H1 (cell line): ENCODE results near the gene SLC17A8. TPM values are rescaled to one million over a fixed set of nuclear protein-coding genes. Genes with fewer than 3 reads are reported as not detected.

ENCODE experiments used
- CTCF ChIA-PET: fragments of 300-600 bp; sonication (Branson Sonifier 250); formaldehyde crosslinking; loops from one replicate; lab custom pipeline; 2021; ENCODE audit not compliant: partially characterized antibody; lab: Charles Lee
- POLR2A ChIA-PET: fragments of 300-600 bp; sonication (Branson Sonifier 250); formaldehyde crosslinking; loops from one replicate; lab custom pipeline; 2021; ENCODE audit warnings: inconsistent platforms; ENCODE audit not compliant: partially characterized antibody; lab: Charles Lee
- DNase-seq, 2 experiments: peaks; one replicate each; pipeline versions ENCODE4 v3.0.0 to v3.0.0-alpha.2; 2010 to 2022; ENCODE audit warnings: low spot score in 2 of 2, low read depth in 1 of 2, mixed read lengths in 1 of 2
- FAIRE-seq: peaks from 2 replicates; lab custom pipeline; 2011; peaks lifted over from hg19 to GRCh38; lab: Jason Lieb, UNC
- H2AFZ ChIP-seq: 2 replicates; pipeline ENCODE4 v1.8.1; 2012; ENCODE audit warnings: low read length, inconsistent platforms
- H2AK5ac ChIP-seq: 2 replicates; pipeline ENCODE4 v1.6.1; 2013; ENCODE audit warnings: low read depth, low read length
- H2BK120ac ChIP-seq: replicated peaks from 2 replicates; pipeline ENCODE3; 2013; ENCODE audit warnings: low read depth, low read length, inconsistent platforms
- H2BK12ac ChIP-seq: 2 replicates; pipeline ENCODE4 v1.6.1; 2013; ENCODE audit warnings: low read depth, low read length
- H2BK15ac ChIP-seq: 2 replicates; pipeline ENCODE4 v1.6.1; 2013; ENCODE audit warnings: low read length
- H2BK20ac ChIP-seq: 2 replicates; pipeline ENCODE4 v1.6.1; 2013; ENCODE audit warnings: low read length
- H2BK5ac ChIP-seq: 2 replicates; pipeline ENCODE4 v1.6.1; 2013; ENCODE audit warnings: low read depth, low read length
- H3K14ac ChIP-seq: 2 replicates; pipeline ENCODE4 v1.6.1; 2013; ENCODE audit warnings: inconsistent platforms; ENCODE audit not compliant: insufficient read length
- H3K18ac ChIP-seq: 2 replicates; pipeline ENCODE4 v1.6.1; 2013; ENCODE audit warnings: low read length; ENCODE audit errors: extremely low read depth
- H3K23ac ChIP-seq: 2 replicates; pipeline ENCODE4 v1.6.1; 2013; ENCODE audit warnings: inconsistent platforms; ENCODE audit not compliant: insufficient read length
- H3K23me2 ChIP-seq: 2 replicates; pipeline ENCODE4 v1.6.1; 2013; ENCODE audit warnings: low read depth, low read length
- H3K27ac ChIP-seq: 2 replicates; pipeline ENCODE4 v1.6.1; 2011; ENCODE audit warnings: low read depth, low read length, inconsistent platforms
- H3K27me3 ChIP-seq, 4 experiments: replicated peaks in 1 of 4; 1 replicate in 1 of 4; 2 replicates in 3 of 4; pipeline versions ENCODE4 v1.6.1 to v1.8.1; 2011 to 2013; ENCODE audit warnings: low read length in 3 of 4, mild to moderate bottlenecking in 3 of 4, inconsistent platforms in 2 of 4, mixed read lengths in 2 of 4, moderate library complexity in 1 of 4; ENCODE audit not compliant: control insufficient read depth in 3 of 4, insufficient read depth in 3 of 4; ENCODE audit errors: extremely low read depth in 1 of 4
- H3K36me3 ChIP-seq, 4 experiments: 2 replicates each; pipeline versions ENCODE4 v1.6.1 to v1.8.1; 2011 to 2013; ENCODE audit warnings: mild to moderate bottlenecking in 4 of 4, low read length in 3 of 4, moderate library complexity in 2 of 4, control low read depth in 1 of 4, inconsistent platforms in 1 of 4; ENCODE audit not compliant: insufficient read depth in 4 of 4, control insufficient read depth in 2 of 4
- H3K4ac ChIP-seq: replicated peaks from 2 replicates; pipeline ENCODE3; 2013; ENCODE audit warnings: low read length, low read depth, mixed read lengths, inconsistent platforms; ENCODE audit not compliant: insufficient read length
- H3K4me1 ChIP-seq, 4 experiments: replicated peaks in 1 of 4; 1 replicate in 1 of 4; 2 replicates in 3 of 4; pipeline versions ENCODE4 v1.6.1 to v1.8.1; 2011 to 2013; ENCODE audit warnings: low read length in 3 of 4, inconsistent platforms in 2 of 4, mixed read lengths in 1 of 4; ENCODE audit not compliant: insufficient read depth in 4 of 4, control insufficient read depth in 3 of 4
- H3K4me2 ChIP-seq, 2 experiments: 2 replicates each; pipeline versions ENCODE4 v1.6.1 to v1.8.1; 2011 to 2013; ENCODE audit warnings: low read depth in 2 of 2, low read length in 2 of 2, control low read depth in 1 of 2, inconsistent platforms in 1 of 2, mild to moderate bottlenecking in 1 of 2; ENCODE audit not compliant: insufficient read depth in 1 of 2
- H3K4me3 ChIP-seq, 4 experiments: fragments of 200-600, 300-600 bp in 1 of 4; sonication (generic), shearing (Covaris generic), sonication (Bioruptor Twin) in 1 of 4; 2 replicates each; pipeline versions ENCODE4 v1.5.1 to v1.8.1; 2011 to 2016; ENCODE audit warnings: low read length in 4 of 4, low read depth in 3 of 4, control low read depth in 2 of 4, inconsistent platforms in 2 of 4, mild to moderate bottlenecking in 2 of 4, mixed read lengths in 1 of 4, moderate library complexity in 1 of 4; ENCODE audit not compliant: insufficient read depth in 2 of 4; ENCODE audit errors: extremely low read depth in 1 of 4
- H3K56ac ChIP-seq: replicated peaks from 2 replicates; pipeline ENCODE3; 2013; ENCODE audit warnings: low read depth, mild to moderate bottlenecking, mixed read lengths, low read length, inconsistent platforms; ENCODE audit not compliant: insufficient read length
- H3K79me1 ChIP-seq: 2 replicates; pipeline ENCODE4 v1.6.1; 2013; ENCODE audit warnings: low read depth, low read length, control low read depth
- H3K79me2 ChIP-seq, 2 experiments: 2 replicates each; pipeline versions ENCODE4 v1.6.1 to v1.8.1; 2012 to 2013; ENCODE audit warnings: low read length in 2 of 2, mild to moderate bottlenecking in 2 of 2, inconsistent platforms in 1 of 2; ENCODE audit not compliant: insufficient read depth in 2 of 2, control insufficient read depth in 1 of 2
- H3K9ac ChIP-seq, 4 experiments: replicated peaks in 1 of 4; 1 replicate in 1 of 4; 2 replicates in 3 of 4; pipeline versions ENCODE4 v1.6.1 to v1.8.1; 2011 to 2013; ENCODE audit warnings: low read depth in 3 of 4, low read length in 3 of 4, control low read depth in 2 of 4, mild to moderate bottlenecking in 2 of 4, moderate library complexity in 2 of 4, inconsistent platforms in 1 of 4; ENCODE audit errors: extremely low read depth in 1 of 4
- H3K9me3 ChIP-seq, 2 experiments: 2 replicates each; pipeline versions ENCODE4 v1.6.1 to v1.8.1; 2012 to 2013; ENCODE audit warnings: mild to moderate bottlenecking in 2 of 2, moderate library complexity in 2 of 2, control low read depth in 1 of 2, inconsistent platforms in 1 of 2, low read depth in 1 of 2, low read length in 1 of 2, mixed read lengths in 1 of 2; ENCODE audit not compliant: insufficient read depth in 2 of 2
- H4K20me1 ChIP-seq, 2 experiments: replicated peaks in 1 of 2; 2 replicates each; pipeline versions ENCODE3 to v1.8.1; 2011 to 2013; ENCODE audit warnings: inconsistent platforms in 2 of 2, low read length in 2 of 2, mild to moderate bottlenecking in 1 of 2; ENCODE audit not compliant: insufficient read depth in 2 of 2, control insufficient read depth in 1 of 2
- H4K5ac ChIP-seq: 2 replicates; pipeline ENCODE4 v1.6.1; 2013; ENCODE audit warnings: low read length, low read depth, mixed read lengths, inconsistent platforms; ENCODE audit not compliant: insufficient read length
- H4K8ac ChIP-seq: 2 replicates; pipeline ENCODE4 v1.8.0; 2013; ENCODE audit warnings: mild to moderate bottlenecking, moderate library complexity, low read length, inconsistent platforms; ENCODE audit not compliant: insufficient read depth; ENCODE audit errors: extremely low read depth
- H4K91ac ChIP-seq: replicated peaks from 2 replicates; pipeline ENCODE3; 2013; ENCODE audit warnings: low read length, mixed read lengths, inconsistent platforms; ENCODE audit not compliant: insufficient read length
- CBX5 ChIP-seq: fragments of 300-800, 300-1000 bp; sonication (generic); IDR thresholded peaks from 2 replicates; pipeline ENCODE4 v1.7.1; 2016; ENCODE audit warnings: antibody characterized with exemption, low read length, low read depth
- CBX8 ChIP-seq: fragments of 300-800, 300-1000 bp; sonication (generic); IDR thresholded peaks from 2 replicates; pipeline ENCODE4 v1.7.1; 2016; ENCODE audit warnings: low read depth, low read length, borderline replicate concordance
- CEBPB ChIP-seq: IDR thresholded peaks from 2 replicates; pipeline ENCODE4 v1.6.1; 2012; ENCODE audit warnings: low read depth, low read length
- EGR1 ChIP-seq: IDR thresholded peaks from 2 replicates; pipeline ENCODE4 v1.6.1; 2011; ENCODE audit warnings: low read depth, low read length, borderline replicate concordance
- GTF2F1 ChIP-seq: IDR thresholded peaks from 2 replicates; pipeline ENCODE4 v1.6.1; 2012; ENCODE audit warnings: low read depth, low read length, improper control_type of control experiment, borderline replicate concordance
- HDAC6 ChIP-seq: IDR thresholded peaks from one replicate; pipeline ENCODE4 v1.7.1; 2012; ENCODE audit warnings: low read depth, mild to moderate bottlenecking, inconsistent platforms, low read length, moderate library complexity
- KDM4A ChIP-seq: IDR thresholded peaks from one replicate; pipeline ENCODE4 v1.7.1; 2012; ENCODE audit warnings: low read depth, mild to moderate bottlenecking, moderate library complexity, low read length, inconsistent platforms; ENCODE audit not compliant: severe bottlenecking
- NANOG ChIP-seq: IDR thresholded peaks from 2 replicates; pipeline ENCODE4 v1.6.1; 2011; ENCODE audit warnings: low read length, low read depth, mild to moderate bottlenecking, inconsistent platforms; ENCODE audit not compliant: insufficient read depth, poor library complexity, severe bottlenecking
- RFX5 ChIP-seq: IDR thresholded peaks from 2 replicates; pipeline ENCODE4 v1.6.1; 2011; ENCODE audit warnings: low read depth, low read length, improper control_type of control experiment, borderline replicate concordance
- SP4 ChIP-seq: IDR thresholded peaks from 2 replicates; pipeline ENCODE4 v1.6.1; 2012; ENCODE audit warnings: low read length, inconsistent platforms
- TBP ChIP-seq: IDR thresholded peaks from 2 replicates; pipeline ENCODE4 v1.6.1; 2011; ENCODE audit warnings: low read depth, low read length, improper control_type of control experiment
- WGBS, 2 experiments: shearing (Covaris generic) in 1 of 2; methylation state at CpG; one replicate each; pipeline versions ENCODE4 v1.1.6 to v1.1.7; 2013 to 2015; ENCODE audit warnings: low lambda C conversion rate in 2 of 2, mixed read lengths in 2 of 2, inconsistent platforms in 1 of 2, low coverage in 1 of 2, missing lambda C conversion rate in 1 of 2; ENCODE audit not compliant: insufficient replicate concordance in 2 of 2, insufficient coverage in 1 of 2, insufficient read length in 1 of 2; ENCODE audit errors: extremely low coverage in 1 of 2, missing lambda C conversion rate in 1 of 2; 5-methylcytosine and 5-hydroxymethylcytosine counted together
- polyA plus RNA-seq, 7 experiments: library from polyadenylated mRNA; depleted of rRNA in 3 of 7; stranded (reverse) in 5 of 7; unstranded in 2 of 7; fragments of >200 nt in 5 of 7; fragments of 200-250 nt in 2 of 7; gene quantifications; 1 replicate in 5 of 7; 2 replicates in 1 of 7; 4 replicates in 1 of 7; pipeline versions ENCODE4 v1.2.1 to v1.2.3, GENCODE V29; 2011 to 2013; ENCODE audit warnings: missing spikeins in 2 of 7, mixed read lengths in 2 of 7
- total RNA-seq: library from RNA; stranded (reverse); fragmentation: NEBNext Ultra II Directional; extraction: Animal tissue kit (Norgen Biotek cat#: 25700); gene quantifications from 2 replicates; pipeline ENCODE4 v1.2.1, GENCODE V29; 2021
- TF ChIP-seq, protein P1 (sequence below): IDR thresholded peaks from 2 replicates; pipeline ENCODE4 v1.6.1; 2011; ENCODE audit warnings: low read depth, mild to moderate bottlenecking, low read length; ENCODE audit not compliant: insufficient read depth
- TF ChIP-seq, protein P2 (sequence below): IDR thresholded peaks from 2 replicates; pipeline ENCODE4 v1.6.1; 2011; ENCODE audit warnings: low read length, improper control_type of control experiment

Gene SLC17A8
- total and polyA plus RNA-seq, 2 of the 8 experiments (the other 6 are each of a cell fraction or from before 2014, with no cell fraction given) = 0.14 to 0.30 TPM

DNA sequence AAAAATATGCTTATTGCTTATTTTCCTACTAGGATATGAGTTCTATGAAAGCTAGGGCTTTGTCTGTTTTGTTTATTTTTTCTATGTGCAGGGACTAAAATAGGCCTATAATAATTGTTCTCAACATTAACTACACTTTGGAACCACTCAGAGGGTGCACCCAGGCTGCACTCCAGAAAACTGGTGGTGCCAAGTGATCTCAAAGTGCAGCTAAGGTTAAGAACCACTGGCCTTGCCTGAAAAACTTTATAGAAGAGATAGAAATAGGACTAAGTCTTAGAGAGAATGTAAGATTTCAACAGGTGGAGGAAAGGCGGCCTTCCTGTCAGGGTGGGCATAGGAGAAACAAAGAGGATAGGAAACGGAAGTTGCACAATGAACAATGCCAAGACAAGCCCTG is 79.1 kb downstream of the SLC17A8 start:
- CTCF ChIA-PET = interaction anchor here (0.7 to 3.4 kb wide), 6 partner anchors 32 to 421 kb away, joined by 3 to 14 read pairs (median 4); no protein-coding TSS in a partner anchor
- no peaks in the 10 kb centered on the region for H3K79me2 ChIP-seq
- no peak overlapping the region for H2BK120ac ChIP-seq
- no peaks in the 10 kb centered on the region for H3K9me3 ChIP-seq
- H3K18ac ChIP-seq = no peak overlapping the region
- no peaks in the 10 kb centered on the region for H4K20me1 ChIP-seq
- H3K27me3 ChIP-seq = no peaks in the 10 kb centered on the region
- FAIRE-seq (no peak), DNase-seq (no peak)
- H2BK20ac ChIP-seq = no peak overlapping the region
- no peak overlapping the region for H4K5ac ChIP-seq
- no peaks in the 10 kb centered on the region for H3K36me3 ChIP-seq
- no peak overlapping the region for H2BK15ac ChIP-seq
- no peak overlapping the region for H3K4me3 ChIP-seq
- H3K4me2 ChIP-seq = no peak overlapping the region
- H3K9ac ChIP-seq = no peak overlapping the region
- 72% methylated on average over 2 of the region's 2 CpGs; no CpG with 5 or more reads in 1 of the 2 experiments for WGBS, 2 experiments
- no peak overlapping the region for H3K27ac ChIP-seq
- H3K23ac ChIP-seq = no peak overlapping the region
- no peak overlapping the region for H3K4ac ChIP-seq
- H3K4me1 ChIP-seq = no peaks in the 10 kb centered on the region
- no peak overlapping the region for H2BK5ac ChIP-seq
- no peak overlapping the region for H2BK12ac ChIP-seq
- no peaks in the 10 kb centered on the region; the same call in 1 of the 2 replicates for H3K79me1 ChIP-seq
- H2AFZ ChIP-seq = no peak overlapping the region
- no peak overlapping the region for H4K8ac ChIP-seq
- H2AK5ac ChIP-seq = no peak overlapping the region
- H3K56ac ChIP-seq = no peak overlapping the region
- no peak overlapping the region for H3K14ac ChIP-seq
- POLR2A ChIA-PET = interaction anchor here (1.2 kb wide), 1 partner anchor 25 kb away, joined by 3 read pairs; no protein-coding TSS in a partner anchor
- H3K23me2 ChIP-seq = no peaks in the 10 kb centered on the region; the same call in 1 of the 2 replicates
- H4K91ac ChIP-seq = no peak overlapping the region
- TF ChIP-seq, protein P1, sequence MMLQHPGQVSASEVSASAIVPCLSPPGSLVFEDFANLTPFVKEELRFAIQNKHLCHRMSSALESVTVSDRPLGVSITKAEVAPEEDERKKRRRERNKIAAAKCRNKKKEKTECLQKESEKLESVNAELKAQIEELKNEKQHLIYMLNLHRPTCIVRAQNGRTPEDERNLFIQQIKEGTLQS = no peak
- no peak for TF ChIP-seq RFX5
- no peak for TF ChIP-seq GTF2F1
- no peak for TF ChIP-seq NANOG
- no peak for TF ChIP-seq EGR1
- TF ChIP-seq KDM4A = no peak
- no peak for TF ChIP-seq CEBPB
- TF ChIP-seq, protein P2, sequence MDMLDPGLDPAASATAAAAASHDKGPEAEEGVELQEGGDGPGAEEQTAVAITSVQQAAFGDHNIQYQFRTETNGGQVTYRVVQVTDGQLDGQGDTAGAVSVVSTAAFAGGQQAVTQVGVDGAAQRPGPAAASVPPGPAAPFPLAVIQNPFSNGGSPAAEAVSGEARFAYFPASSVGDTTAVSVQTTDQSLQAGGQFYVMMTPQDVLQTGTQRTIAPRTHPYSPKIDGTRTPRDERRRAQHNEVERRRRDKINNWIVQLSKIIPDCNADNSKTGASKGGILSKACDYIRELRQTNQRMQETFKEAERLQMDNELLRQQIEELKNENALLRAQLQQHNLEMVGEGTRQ = no peak
- TF ChIP-seq HDAC6 = no peak
- TF ChIP-seq CBX5 = no peak
- TF ChIP-seq TBP = no peak
- TF ChIP-seq CBX8 = no peak
- no peak for TF ChIP-seq SP4
